HepG2 (cell line): ENCODE results near the gene MEA1. TPM values are rescaled to one million over a fixed set of nuclear protein-coding genes. Genes with fewer than 3 reads are reported as not detected.

ENCODE experiments used
- ARID3A ChIP-seq: IDR thresholded peaks from 2 replicates; pipeline ENCODE4 v1.6.1; 2012; ENCODE audit warnings: low read depth, low read length, improper control_type of control experiment
- ATF5 ChIP-seq: sonication (generic); formaldehyde crosslinking; IDR thresholded peaks from 2 replicates; pipeline ENCODE4 v1.4.0; 2020; ENCODE audit warnings: mild to moderate bottlenecking, low read depth, missing genetic modification reagents
- ELF3 ChIP-seq: IDR thresholded peaks from 2 replicates; pipeline ENCODE4 v1.6.1; 2016; ENCODE audit warnings: missing genetic modification reagents, missing compliant biosample characterization
- FOXO4 ChIP-seq: sonication (generic); formaldehyde crosslinking; conservative IDR thresholded peaks from 2 replicates; pipeline ENCODE4 v1.8.1; 2023; ENCODE audit warnings: missing genetic modification reagents
- HNRNPH1 ChIP-seq: fragments of 200-400 bp; formaldehyde crosslinking; optimal IDR thresholded peaks from 2 replicates; pipeline ENCODE3; 2017; ENCODE audit warnings: mild to moderate bottlenecking, low read depth, low read length
- JUN ChIP-seq: sonication (generic); formaldehyde crosslinking; IDR thresholded peaks from 2 replicates; pipeline ENCODE4 v1.4.0; 2020; ENCODE audit warnings: mild to moderate bottlenecking, missing genetic modification reagents
- POLR2AphosphoS2 ChIP-seq: IDR thresholded peaks from 2 replicates; pipeline ENCODE4 v1.6.1; 2011; ENCODE audit warnings: low read depth, low read length, improper control_type of control experiment
- PRPF4 ChIP-seq: fragments of 200-400 bp; formaldehyde crosslinking; IDR thresholded peaks from 2 replicates; pipeline ENCODE4 v1.6.1; 2016; ENCODE audit warnings: low read length, low read depth; ENCODE audit not compliant: poor library complexity, severe bottlenecking
- RNF219 ChIP-seq: sonication (generic); formaldehyde crosslinking; IDR thresholded peaks from 2 replicates; pipeline ENCODE4 v1.5.0; 2020; ENCODE audit warnings: mild to moderate bottlenecking, missing genetic modification reagents
- TBP ChIP-seq: sonication (generic); formaldehyde crosslinking; IDR thresholded peaks from 2 replicates; pipeline ENCODE4 v1.5.0; 2020; ENCODE audit warnings: missing genetic modification reagents
- TEF ChIP-seq: sonication (generic); formaldehyde crosslinking; IDR thresholded peaks from 2 replicates; pipeline ENCODE4 v1.5.0; 2020; ENCODE audit warnings: missing genetic modification reagents
- TGIF2 ChIP-seq: IDR thresholded peaks from 2 replicates; pipeline ENCODE4 v1.6.1; 2016; ENCODE audit warnings: control low read depth, missing compliant biosample characterization
- THYN1 ChIP-seq: sonication (generic); formaldehyde crosslinking; IDR thresholded peaks from 2 replicates; pipeline ENCODE4 v1.8.1; 2023; ENCODE audit warnings: low read depth, mild to moderate bottlenecking, moderate library complexity, missing genetic modification reagents, borderline replicate concordance
- U2AF1 ChIP-seq: fragments of 200-400 bp; formaldehyde crosslinking; optimal IDR thresholded peaks from 2 replicates; pipeline ENCODE3; 2017; ENCODE audit warnings: mild to moderate bottlenecking, low read depth, low read length
- ZBTB1 ChIP-seq: sonication (generic); formaldehyde crosslinking; IDR thresholded peaks from 2 replicates; pipeline ENCODE4 v1.4.0; 2020; ENCODE audit warnings: missing genetic modification reagents, borderline replicate concordance
- ZBTB7B ChIP-seq: sonication (generic); formaldehyde crosslinking; IDR thresholded peaks from 2 replicates; pipeline ENCODE4 v1.4.0; 2020; ENCODE audit warnings: missing genetic modification reagents
- ZNF207 ChIP-seq: fragments of 450-650 bp; IDR thresholded peaks from 2 replicates; pipeline ENCODE4 v1.6.1; 2016; ENCODE audit warnings: antibody characterized with exemption, borderline replicate concordance
- ZNF232 ChIP-seq: sonication (generic); formaldehyde crosslinking; IDR thresholded peaks from 2 replicates; pipeline ENCODE4 v1.4.0; 2020; ENCODE audit warnings: missing genetic modification reagents, borderline replicate concordance
- ZNF432 ChIP-seq: sonication (generic); formaldehyde crosslinking; IDR thresholded peaks from 2 replicates; pipeline ENCODE4 v1.5.0; 2020; ENCODE audit warnings: missing genetic modification reagents, mild to moderate bottlenecking, borderline replicate concordance
- ZNF768 ChIP-seq: sonication (generic); formaldehyde crosslinking; IDR thresholded peaks from 2 replicates; pipeline ENCODE4 v1.4.0; 2020; ENCODE audit warnings: missing genetic modification reagents
- ZNF772 ChIP-seq: sonication (generic); formaldehyde crosslinking; IDR thresholded peaks from 2 replicates; pipeline ENCODE4 v1.5.0; 2020; ENCODE audit warnings: mild to moderate bottlenecking, missing genetic modification reagents
- ZNF784 ChIP-seq: sonication (generic); formaldehyde crosslinking; IDR thresholded peaks from 2 replicates; pipeline ENCODE4 v1.5.1; 2020; ENCODE audit warnings: missing genetic modification reagents, mild to moderate bottlenecking, borderline replicate concordance
- polyA plus RNA-seq, 8 experiments: library from polyadenylated mRNA; depleted of rRNA in 3 of 8; stranded (reverse) in 7 of 8; unstranded in 1 of 8; fragments of >200 nt; fragmentation: Illumina TruSeq in 4 of 8; extraction: Trizol in 4 of 8; gene quantifications; 2 replicates each; pipeline versions ENCODE4 v1.2.1 to v1.2.3, GENCODE V29; 2011 to 2016; ENCODE audit warnings: low read depth in 4 of 8, missing spikeins in 1 of 8, mixed read lengths in 1 of 8; ENCODE audit not compliant: insufficient read depth in 1 of 8
- total RNA-seq, 5 experiments: library from RNA; depleted of rRNA; stranded (reverse); fragments of >200 nt; fragmentation: Illumina TruSeq; extraction: Trizol; gene quantifications; 2 replicates each; pipeline ENCODE4 v1.2.3, GENCODE V29; 2016; ENCODE audit warnings: low read depth in 1 of 5

MEA1 gene
- total and polyA plus RNA-seq, 2 of the 13 experiments (the other 11 are each of a cell fraction or from before 2014, with no cell fraction given) = 75.6 to 86.2 TPM

- TF ChIP-seq THYN1 (no peak), TGIF2 (CRISPR knock-in tag) (peak; percentile 63; the same call in 1 of the 2 replicates), POLR2AphosphoS2 (no peak), ATF5 (CRISPR knock-in tag) (no peak), ZBTB1 (CRISPR knock-in tag) (no peak), ZNF207 (no peak), U2AF1 (no peak), ELF3 (CRISPR knock-in tag) (no peak; the same call in 1 of the 2 replicates), TBP (CRISPR knock-in tag) (0 out of 2 replicates have a peak, but pooled peaks have one; percentile 60), JUN (CRISPR knock-in tag) (no peak), PRPF4 (no peak), TEF (CRISPR knock-in tag) (peak; percentile 80), ZNF232 (peak; percentile 85; the same call in 1 of the 2 replicates), ZNF432 (CRISPR knock-in tag) (no peak), ARID3A (no peak), ZNF772 (CRISPR knock-in tag) (no peak; the same call in 1 of the 2 replicates), RNF219 (CRISPR knock-in tag) (no peak), ZBTB7B (CRISPR knock-in tag) (no peak), FOXO4 (CRISPR knock-in tag) (0 out of 2 replicates have a peak, but pooled peaks have one; percentile 82), ZNF768 (CRISPR knock-in tag) (peak; percentile 56; the same call in 1 of the 2 replicates), ZNF784 (peak; percentile 83; the same call in 1 of the 2 replicates), HNRNPH1 (no peak)
Measured at GRCh38 chr6:43021270-43022047, 7.7 kb upstream of the MEA1 start, which contains the start of gene RRP36 (continued).
